ENCODE measurements around the gene TENT4A.

DNA sequence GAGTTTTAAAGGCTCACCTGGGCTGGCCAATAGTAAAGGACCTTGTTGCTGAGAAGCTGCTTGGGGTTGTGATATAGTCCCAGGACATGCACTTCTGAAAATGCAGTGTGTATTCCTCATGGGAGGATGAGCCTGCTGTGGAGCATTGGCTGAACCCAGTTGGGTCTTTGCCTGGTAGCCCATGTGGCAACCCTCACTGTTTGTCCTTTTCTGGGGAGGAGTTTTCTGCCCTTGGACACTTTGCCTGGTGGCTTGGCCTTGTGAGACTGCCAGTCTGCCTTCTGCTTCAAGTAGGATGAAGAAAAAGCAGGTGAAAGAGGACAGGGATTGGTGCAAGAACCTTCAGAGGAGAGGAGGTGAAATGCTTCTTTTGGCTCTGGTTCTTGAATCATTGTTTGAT lies 4.0 kb downstream of the TENT4A start:
- no peak for TF ChIP-seq CTCF (conservative IDR thresholded peaks at IDR 0.05; ENCODE audit: low read depth, low read length)
- no peak for TF ChIP-seq EZH2 (IDR thresholded peaks at IDR 0.05; ENCODE audit: low read length, unreplicated experiment)
- no peak for TF ChIP-seq EZH2phosphoT487 (IDR thresholded peaks at IDR 0.05; ENCODE audit: borderline replicate concordance, low read length)

Measured in PC-3 (cell line).